HG03103 (cell line): ENCODE data around the gene MYH9.

ENCODE experiments used
- ATAC-seq: cut with Tn5 transposase; IDR thresholded peaks from one replicate; pipeline ENCODE4 v1.9.1; 2021; ENCODE audit warnings: low read depth; ENCODE audit not compliant: unreplicated experiment

Gene MYH9

DNA sequence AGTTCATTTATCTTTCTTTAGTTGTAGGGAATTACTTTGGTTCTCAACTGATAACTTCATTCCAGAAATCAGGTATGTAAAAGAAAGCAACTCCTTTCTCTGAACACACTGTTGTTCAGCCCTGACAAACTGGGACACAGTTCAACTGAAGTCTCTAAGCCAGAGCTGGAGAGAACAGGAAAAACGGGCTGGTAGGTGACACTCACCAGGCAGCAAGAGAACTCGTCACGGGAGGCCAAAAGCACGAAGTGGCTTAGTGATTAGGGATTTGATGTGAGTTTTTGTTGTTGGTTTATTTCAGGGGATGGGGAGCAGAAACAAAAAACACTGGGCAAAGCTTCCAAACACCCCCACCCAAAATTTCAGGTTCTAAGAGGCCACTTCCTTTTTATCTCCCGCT is 54.1 kb downstream of the MYH9 start:
- no peak for ATAC-seq

DNA sequence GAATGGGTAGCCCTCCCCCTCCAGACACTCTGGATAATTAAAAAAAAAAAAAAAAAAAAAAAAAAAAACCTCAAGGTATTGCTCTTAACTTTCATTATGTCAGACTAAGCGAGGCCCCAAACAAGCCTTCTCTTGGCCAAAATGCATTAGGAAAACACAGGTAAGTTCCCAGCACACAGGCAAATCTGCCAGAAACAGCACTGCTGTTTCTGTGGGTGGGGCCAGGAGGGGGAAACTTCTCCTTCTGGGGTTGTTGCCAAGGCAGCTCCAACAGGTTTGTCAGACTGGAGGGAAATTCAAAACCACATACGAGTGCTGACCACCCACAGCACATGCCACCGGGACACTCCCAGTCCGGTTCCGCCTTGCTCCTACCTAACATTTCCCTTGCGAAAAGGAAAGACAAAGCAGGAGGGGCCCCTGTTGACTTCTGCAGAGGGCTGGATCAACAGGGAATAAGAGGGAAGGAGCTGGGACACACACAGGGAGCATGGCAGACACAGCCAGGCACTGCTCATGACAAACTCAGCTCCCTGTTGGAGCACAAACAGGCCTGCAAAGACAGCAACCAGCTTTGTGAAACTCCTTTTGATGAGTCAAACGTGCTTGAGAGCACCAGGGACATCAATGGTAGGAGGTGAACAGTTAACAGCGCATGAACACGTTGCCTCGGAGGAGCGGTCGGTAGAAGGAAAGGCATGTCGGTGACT is 55.0 kb downstream of the MYH9 start:
- no peak for ATAC-seq

DNA sequence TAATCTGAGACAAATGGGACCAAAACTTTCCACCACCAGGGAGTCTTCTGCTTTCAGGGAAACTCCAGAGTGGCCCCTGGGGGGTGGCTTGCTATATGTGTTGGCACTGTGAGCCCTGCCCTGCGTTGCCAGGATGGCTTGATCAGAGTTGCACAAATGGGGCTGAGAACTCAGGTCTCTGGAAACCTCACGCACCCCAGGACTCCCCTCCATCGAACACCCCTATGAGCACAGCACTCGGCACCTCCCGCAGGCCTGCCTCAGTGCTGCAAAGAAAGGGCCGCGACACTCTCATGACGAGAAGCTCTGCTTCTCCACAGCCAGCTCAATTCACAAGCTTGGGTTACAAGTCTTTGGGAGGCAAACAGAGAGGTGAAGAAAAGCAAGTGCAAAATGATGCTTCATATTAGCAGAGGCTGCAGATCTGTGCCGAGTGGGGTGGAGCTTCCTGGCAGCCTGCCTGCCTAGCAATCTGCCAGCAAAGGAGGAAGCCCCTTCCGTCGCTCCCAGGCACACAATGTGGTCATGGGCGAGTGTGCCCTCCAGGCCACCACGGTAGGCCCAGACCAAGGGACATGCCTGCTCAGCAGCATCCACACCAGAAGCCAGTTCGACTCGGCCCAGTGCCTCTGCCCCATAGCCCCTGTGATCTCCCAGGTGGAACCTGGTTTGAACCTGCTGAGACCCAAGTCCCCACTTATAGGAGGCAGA is 55.7 kb downstream of the MYH9 start:
- no peak for ATAC-seq

DNA sequence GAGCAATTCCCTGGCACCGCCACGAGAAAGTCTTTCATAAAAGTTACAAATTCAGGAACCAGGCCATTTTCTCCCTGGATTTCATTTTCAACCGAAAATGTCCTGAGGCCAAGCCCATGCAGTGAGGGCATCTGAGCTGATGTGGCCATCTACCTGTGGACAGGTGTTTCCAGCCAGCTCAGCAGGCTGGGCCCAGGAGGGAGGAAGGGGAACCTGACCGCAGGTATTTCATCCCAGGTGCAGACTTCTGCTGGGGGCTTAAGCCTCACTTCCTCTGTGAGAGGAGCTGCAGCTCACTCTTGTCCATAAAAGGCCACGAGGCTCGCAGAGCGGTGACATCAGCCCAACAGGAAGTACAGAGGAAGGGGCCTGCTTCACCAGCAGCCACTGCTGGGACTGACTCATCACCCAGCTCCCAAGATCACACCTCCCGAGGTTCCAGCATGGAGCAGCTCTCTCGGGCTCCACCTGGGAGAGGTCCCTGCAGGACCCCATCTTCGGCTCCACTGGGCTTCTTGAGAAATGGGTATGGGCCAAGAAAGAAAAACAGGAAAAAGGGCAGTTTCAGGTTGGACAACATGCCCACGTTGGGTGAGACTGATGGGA is 56.4 kb downstream of the MYH9 start:
- peak; percentile 51 for ATAC-seq

DNA sequence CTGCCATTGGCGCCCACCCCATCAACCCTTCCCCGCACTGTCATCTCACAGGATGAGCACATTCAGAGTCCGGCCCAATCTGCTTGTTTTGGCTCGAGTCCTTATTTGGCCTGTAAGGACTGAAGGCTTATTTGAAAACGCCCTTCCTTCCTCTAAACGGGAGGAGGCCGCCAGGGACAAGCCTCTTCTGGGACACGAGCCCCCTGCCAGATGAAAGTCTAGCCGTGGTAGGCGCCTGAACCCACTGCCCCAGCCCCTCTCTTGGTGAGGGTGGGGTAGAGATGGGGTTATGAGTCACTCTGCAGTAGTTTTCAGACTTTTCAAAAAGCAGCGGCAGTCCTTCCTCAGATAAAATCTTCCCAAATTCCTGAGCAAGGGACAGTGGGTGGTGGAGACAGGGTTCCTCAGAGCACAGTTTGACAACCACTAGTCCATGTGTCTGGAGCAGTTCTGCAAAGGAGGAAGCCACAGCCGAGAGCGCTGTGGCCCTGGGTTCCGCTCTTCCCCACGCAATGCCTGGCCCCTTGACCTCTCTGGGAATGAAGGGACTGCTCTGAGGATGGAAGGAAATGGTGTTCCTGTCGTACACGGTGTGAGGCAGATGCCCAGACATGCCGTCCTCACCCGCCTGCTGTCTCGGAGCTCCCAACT is 57.0 kb downstream of the MYH9 start:
- no peak for ATAC-seq

DNA sequence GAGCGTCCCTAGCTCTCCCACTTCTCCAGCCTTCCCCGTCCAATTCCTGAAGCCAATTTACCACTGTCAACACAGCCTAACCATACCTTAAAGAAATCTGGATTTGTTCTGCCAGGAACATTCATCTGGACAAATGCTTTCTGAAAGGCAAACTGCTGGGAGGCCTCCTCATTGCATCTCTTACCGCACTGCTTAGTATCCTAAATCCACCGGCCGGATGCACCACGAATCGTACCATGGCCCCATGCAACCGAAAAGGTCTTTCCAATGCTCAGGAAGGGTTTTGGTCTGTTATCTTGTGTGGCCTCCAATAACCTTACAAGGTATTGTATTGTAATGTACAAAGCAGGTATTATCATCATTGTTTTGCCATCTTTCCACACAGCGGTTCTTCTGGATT is 57.6 kb downstream of the MYH9 start:
- ATAC-seq = no peak

DNA sequence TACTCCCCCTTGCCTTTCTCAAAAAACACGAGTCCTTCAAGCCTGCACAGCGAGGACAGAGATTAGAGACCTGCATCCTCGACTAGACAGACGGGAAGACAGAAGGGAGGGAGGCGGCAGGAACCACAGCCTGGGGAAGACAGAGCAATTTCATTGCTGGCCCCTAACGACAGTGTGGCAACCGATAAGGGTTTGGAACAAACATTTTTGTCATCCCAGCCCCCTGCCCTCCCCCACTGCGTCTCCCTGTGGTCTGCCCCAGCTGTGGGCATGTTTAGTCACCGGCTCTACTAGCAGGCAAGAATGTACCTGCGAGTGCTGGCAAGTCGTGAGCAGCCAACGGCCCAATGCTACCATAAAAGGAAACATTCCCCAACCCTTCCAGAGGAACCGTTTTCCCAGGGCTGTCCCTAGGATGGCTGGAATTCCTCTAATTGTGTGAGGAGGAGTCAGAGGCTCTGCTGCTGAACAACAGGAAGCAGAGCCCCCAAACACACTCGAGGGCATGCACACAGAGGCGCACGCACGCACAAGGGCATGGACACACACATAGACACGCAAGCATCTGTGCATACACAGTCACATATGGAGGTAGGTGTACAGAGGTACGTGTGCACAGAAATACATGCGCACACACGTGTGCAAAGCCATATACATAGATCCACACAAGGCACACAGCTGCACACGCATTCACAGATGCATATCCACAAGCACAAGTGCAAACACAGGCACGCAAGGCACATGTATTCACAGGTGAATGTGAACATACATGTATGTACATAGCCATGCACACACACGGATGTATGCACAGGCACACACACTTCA is 58.3 kb downstream of the MYH9 start:
- no peak for ATAC-seq

DNA sequence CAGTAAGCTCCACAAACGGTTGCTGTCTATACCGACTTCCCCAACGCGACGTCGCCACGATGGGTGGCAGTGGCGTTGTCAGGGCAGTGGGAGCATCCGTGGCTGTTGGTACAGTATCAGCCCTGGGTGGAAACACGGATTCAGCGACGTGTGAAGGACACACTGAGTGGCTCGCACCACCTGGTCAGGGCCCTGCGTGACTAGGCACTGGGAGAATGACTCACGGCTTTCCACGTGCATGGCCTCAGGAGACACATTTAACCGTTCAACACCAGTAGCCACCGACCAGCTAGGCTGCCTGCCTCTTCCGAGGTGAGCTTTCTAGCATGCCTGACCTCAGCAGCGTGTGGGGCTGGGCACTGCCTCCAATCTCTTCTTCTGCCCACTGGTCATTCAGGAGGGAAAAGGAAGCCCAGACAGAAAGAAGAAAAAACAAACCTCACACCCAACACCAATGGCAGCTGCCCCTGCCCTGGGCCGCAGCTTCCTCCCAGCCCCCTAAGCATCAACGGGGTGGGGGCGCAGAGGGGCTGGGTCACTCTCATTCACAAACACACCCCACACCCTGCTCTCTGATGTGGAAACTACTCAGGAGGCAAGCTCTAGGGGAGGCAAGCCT is 59.0 kb downstream of the MYH9 start:
- no peak for ATAC-seq

DNA sequence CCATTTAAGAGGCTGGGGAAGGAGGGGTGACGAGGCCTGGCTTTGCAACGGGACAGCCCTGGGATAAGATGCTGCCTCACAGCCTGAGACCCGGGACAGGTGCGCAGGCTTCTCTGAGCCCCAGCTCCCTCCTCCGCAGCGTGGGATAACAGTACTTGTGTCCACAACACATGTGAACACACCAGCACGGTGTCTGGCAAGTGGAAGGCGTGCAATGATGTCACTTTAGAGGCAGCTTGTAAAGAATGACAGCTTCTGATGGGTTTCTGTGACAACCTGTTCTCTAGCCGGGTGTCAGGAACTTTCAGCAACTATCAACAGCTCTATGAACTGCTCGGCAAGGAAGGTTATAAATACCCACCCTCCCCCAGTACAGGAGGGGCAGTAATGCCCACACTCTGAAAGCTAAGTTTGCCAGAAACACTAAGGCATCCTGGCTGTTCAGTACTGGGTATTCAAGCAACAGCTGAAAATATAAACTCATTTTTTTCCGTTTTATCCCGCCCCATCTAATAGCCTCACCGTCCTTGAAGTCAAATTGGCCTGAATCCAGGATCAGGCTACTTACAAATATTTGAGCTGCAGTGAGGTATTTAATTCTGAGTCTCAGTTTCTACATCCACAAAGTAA is 59.7 kb downstream of the MYH9 start:
- ATAC-seq = no peak

DNA sequence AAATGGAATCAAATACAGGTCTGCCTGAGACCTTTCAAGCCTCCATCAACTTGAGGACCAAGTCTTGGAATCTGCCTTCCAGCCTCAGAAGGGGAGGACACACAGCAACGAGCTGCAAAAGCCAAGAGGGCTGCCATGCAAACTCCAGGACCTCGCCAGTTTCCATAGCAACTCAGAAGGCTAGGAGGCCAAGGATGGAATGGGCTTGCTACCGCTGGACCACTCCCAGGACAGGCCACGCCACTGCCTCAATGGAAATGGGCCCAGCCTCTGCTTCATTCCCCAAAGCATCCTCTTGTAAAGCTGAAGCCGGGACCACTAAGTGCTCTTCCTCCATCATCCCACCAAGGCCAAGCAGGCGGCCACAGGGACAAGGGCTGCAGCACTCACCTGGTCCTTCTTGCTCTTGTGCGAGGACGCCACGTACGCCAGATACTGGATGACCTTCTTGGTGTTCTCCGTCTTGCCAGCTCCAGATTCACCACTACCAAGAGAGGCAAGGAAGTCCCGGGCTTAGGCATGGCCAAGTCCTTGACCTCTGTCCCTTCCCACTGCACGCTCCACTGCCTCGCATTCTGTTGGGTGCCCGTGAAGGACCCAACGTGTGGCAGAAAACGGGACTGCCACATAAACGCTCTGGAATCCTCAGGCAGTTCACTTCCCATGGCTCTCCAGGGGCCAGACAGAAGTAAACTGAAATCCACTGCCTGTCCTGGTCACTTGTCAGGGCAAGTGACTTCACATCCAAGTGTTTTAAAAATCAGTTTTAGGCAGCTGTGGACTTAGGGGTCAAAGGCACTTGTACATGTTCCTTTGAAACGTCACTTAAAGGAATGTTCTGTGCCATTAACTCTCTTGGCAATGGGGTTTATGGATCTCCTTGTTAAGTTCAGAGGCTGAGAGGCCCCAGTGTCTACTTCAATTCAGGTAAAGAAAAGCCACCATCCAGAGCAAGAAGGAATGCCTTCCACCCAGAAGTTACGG is 61.3 kb downstream of the MYH9 start:
- no peak for ATAC-seq

DNA sequence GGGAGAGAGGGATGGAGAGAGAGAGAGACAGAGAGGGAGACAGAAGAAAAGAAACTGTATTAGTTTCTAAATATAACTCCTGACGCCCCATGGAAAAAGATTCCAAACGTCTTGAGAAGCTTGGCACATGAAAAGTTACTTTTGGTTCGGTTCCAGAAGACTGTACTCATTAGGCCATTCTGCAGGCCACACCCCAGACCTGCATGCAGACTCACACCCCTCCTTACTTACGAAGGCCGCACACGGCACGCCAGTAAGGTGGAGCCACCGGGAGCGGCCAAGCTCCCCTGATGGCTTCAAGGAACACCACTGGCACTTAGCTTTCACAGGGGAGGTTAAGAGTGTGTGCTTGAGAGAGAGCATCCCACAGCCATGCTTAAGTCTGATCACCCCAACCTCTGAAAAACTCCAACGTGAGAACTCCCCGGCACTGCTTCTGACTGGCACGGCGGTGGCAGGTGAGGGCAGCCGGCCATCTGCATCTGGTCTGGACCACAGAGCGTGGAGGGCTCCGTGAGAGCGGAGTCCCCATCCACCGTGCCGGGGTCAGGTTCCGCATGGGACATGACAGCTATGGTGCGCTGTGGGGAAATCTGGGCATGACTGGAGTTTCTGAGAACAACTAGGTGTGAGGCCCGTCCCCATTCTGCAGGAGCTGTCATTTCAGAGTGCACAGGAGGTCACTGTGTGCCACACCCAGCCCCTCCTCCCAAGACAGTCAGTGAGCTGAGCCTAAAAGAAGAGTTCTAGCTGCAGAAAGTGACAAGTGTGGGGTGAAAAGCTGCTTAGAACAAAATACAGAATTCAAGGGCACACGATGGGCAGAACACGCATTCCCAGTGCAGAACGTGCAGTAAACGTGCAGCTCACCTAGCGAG is 62.4 kb downstream of the MYH9 start:
- ATAC-seq = no peak

DNA sequence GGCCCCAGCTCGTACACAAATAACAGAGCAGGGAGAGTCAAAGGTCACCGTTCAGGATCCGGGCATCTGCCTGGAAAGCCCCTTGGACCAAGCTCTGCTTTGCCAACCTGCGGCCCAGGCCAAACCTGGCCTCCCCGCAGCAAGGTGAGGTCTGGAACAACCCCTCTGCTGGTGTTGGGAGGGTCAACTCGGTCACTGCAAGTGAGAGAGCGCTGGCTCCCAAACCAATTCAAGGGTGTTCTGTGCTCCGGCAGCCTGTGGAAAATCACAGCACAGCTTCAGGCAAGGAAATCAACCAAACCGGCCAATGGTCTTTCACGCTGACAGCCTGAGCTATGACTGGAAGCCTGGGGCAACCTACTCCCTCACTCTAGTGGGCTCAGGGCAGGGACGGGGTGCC is 63.4 kb downstream of the MYH9 start:
- ATAC-seq = no peak

DNA sequence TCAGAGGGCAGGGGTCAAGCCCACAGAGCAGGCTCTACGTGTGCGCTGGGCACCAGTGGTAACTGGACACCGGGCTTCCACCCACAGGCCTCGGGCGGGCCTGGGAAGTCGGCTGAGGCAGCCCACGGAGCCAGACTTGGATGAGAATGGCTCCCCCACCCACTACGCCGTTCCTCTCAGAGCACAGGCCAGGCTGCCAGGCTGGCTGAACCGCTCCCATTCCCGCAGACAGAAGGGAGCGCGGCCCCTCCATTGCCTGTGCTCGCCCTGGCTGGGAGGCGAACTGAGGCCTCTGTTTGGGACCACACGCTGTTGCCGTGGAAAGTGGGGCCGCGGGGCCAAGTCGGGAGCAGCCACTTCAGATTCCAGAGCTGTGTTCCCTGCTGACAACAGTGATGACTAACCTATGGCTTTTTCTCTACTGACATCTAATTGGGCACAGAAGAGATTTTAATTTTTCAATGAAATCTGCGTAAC is 63.9 kb downstream of the MYH9 start:
- no peak for ATAC-seq

DNA sequence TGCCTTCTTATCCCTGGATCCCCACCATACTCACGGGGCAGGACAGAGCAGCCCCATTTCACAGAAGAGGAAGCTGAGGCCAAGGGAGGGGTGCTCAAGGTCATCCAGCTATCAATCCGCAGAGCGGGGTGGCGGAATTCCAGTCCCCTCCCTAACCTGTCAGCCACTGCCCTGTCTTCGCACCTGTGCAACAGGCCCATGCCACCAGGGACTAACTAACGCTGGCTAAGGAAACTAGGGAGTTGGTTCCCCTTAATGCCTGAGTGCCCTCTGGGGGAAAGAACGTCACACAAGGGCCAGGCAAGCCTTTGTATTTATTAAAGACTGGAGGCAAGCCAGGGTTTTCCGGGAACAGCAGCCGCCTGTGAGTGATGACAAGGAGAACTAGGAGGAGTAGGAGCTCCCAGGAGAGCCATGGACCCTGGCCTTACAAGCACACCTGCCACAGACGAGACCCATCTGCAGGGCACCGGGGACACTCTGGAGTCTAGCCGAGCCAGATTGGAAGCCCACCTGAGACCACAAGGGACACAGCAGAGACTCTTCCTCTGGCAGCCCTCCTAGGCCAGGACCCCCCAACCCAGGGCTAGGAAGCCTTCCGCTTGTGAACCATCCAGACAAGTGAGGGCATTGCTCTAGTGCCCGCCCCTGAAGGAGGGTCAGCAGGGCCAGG is 64.4 kb downstream of the MYH9 start:
- ATAC-seq = no peak

DNA sequence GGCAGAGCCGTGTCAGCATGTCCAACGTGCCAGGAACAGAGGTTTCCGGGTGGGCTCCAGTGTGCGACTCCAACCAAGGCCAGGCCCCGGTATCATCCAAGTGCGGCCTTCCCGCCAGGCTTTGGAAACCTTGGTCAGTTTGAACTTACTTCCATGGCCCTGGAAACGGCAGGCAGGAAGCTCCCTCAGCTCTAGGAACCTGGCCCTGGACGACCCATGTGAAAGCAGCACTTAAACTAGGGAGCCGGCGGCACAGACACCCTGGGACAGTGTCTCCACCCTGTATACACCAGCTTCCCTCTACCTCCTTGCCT is 65.2 kb downstream of the MYH9 start:
- ATAC-seq = no peak

DNA sequence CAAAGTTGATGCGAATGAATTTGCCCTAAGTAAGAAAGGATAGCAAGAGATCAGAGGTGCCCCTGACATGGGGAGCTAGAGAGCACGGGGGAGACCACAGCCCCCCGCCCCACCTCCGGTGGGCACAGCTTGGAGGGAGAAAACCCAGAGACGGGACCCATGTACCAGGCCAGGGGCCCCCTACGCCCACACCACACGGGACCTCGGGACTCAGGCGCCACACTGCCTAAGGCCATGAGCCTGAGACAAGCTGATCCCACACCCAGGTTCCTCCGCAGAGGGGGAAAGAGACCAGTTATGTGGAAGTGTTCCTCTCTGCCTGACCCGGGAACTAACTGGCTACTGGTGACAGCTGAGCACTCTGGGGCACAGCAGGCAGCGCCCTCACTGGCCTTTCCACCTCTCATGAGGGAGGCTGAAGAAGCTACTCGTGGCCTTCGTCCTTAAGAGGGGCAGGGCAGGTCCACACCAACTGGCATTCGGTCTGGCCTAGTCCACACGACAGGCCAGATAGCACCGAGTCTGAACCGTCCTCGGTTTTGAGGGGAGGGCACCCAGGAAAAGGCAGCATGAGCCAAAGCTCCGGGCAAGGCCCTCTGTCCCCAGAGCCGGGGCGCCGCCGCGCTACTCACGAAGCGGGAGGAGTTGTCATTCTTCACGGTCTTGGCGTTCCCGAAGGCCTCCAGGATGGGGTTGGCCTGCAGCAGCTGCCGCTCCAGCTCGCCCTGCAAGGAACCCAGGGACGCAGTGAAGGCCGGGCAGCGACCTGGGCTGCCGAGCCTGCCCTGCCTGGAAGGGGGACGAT is 65.8 kb downstream of the MYH9 start:
- ATAC-seq = no peak
